IMR-90 (cell line): ENCODE data around the gene PRKG2. TPM values are rescaled to one million over a fixed set of nuclear protein-coding genes. Genes with fewer than 3 reads are reported as not detected.

ENCODE experiments used
- ATAC-seq: fragments of 200-7000 bp; cut with Tn5 transposase; 2 replicates; pipeline ENCODE4 v1.9.1; 2020; ENCODE audit warnings: low read depth, mild to moderate bottlenecking, moderate library complexity
- BruUV-seq: library from RNA; stranded (reverse); fragments of 400-500 nt; replicated peaks from 2 replicates; lab custom pipeline; 2021; lab: Mats Ljungman, UMichigan
- CTCF ChIA-PET: fragments of 300-600 bp; formaldehyde crosslinking; extraction: SDS; loops from one replicate; lab custom pipeline; 2021; ENCODE audit warnings: antibody characterized with exemption; lab: Yijun Ruan, JAX
- POLR2A ChIA-PET: fragments of 300-600 bp; sonication (Branson Sonifier 250); formaldehyde crosslinking; loops from one replicate; lab custom pipeline; 2022; ENCODE audit warnings: antibody characterized with exemption; ENCODE audit not compliant: unreplicated experiment; lab: Charles Lee
- DNase-seq: peaks from one replicate; pipeline ENCODE4 v3.0.0; 2013
- H2AFZ ChIP-seq: replicated peaks from 2 replicates; pipeline ENCODE3; 2013; ENCODE audit warnings: low read length, mild to moderate bottlenecking; ENCODE audit not compliant: poor library complexity
- H2AK5ac ChIP-seq: 2 replicates; pipeline ENCODE4 v1.6.1; 2013; ENCODE audit warnings: low read depth, low read length, inconsistent platforms
- H2AK9ac ChIP-seq: replicated peaks from 2 replicates; pipeline ENCODE3; 2013; ENCODE audit warnings: mild to moderate bottlenecking, low read depth, low read length, moderate library complexity; ENCODE audit not compliant: poor library complexity
- H2BK120ac ChIP-seq: 2 replicates; pipeline ENCODE4 v1.6.1; 2013; ENCODE audit warnings: low read depth, low read length, inconsistent platforms
- H2BK15ac ChIP-seq: 3 replicates; pipeline ENCODE4 v1.6.1; 2013; ENCODE audit warnings: low read depth, low read length, inconsistent platforms
- H2BK20ac ChIP-seq: 2 replicates; pipeline ENCODE4 v1.6.1; 2013; ENCODE audit warnings: low read depth, mild to moderate bottlenecking, inconsistent platforms, low read length, moderate library complexity
- H2BK5ac ChIP-seq: 2 replicates; pipeline ENCODE4 v1.6.1; 2013; ENCODE audit warnings: mild to moderate bottlenecking, low read depth, low read length, inconsistent platforms; ENCODE audit not compliant: poor library complexity, severe bottlenecking
- H3K14ac ChIP-seq: replicated peaks from 2 replicates; pipeline ENCODE4 v1.6.1; 2013; ENCODE audit warnings: low read depth, low read length, inconsistent platforms
- H3K18ac ChIP-seq: 2 replicates; pipeline ENCODE4 v1.6.1; 2013; ENCODE audit warnings: low read depth, low read length, control low read depth
- H3K23ac ChIP-seq: 2 replicates; pipeline ENCODE4 v1.6.1; 2013; ENCODE audit warnings: low read depth, low read length, inconsistent platforms
- H3K27ac ChIP-seq: 2 replicates; pipeline ENCODE4 v1.5.1; 2013; ENCODE audit warnings: mild to moderate bottlenecking, control low read depth, low read length; ENCODE audit not compliant: insufficient read depth
- H3K27me3 ChIP-seq: 2 replicates; pipeline ENCODE4 v1.6.1; 2013; ENCODE audit warnings: low read length; ENCODE audit not compliant: control insufficient read depth, insufficient read depth
- H3K36me3 ChIP-seq: 2 replicates; pipeline ENCODE4 v1.6.1; 2013; ENCODE audit warnings: low read length, mixed read lengths; ENCODE audit not compliant: control insufficient read depth, insufficient read depth
- H3K4ac ChIP-seq: 2 replicates; pipeline ENCODE4 v1.6.1; 2013; ENCODE audit warnings: low read depth, low read length, inconsistent platforms
- H3K4me1 ChIP-seq: 2 replicates; pipeline ENCODE4 v1.6.1; 2013; ENCODE audit warnings: low read length, mixed read lengths; ENCODE audit not compliant: control insufficient read depth, insufficient read depth
- H3K4me2 ChIP-seq: 2 replicates; pipeline ENCODE4 v1.6.1; 2013; ENCODE audit warnings: low read depth, mild to moderate bottlenecking, control low read depth, low read length, moderate library complexity
- H3K4me3 ChIP-seq: 2 replicates; pipeline ENCODE4 v1.5.1; 2013; ENCODE audit warnings: low read depth, mild to moderate bottlenecking, control low read depth, low read length, moderate library complexity; ENCODE audit not compliant: insufficient read depth
- H3K56ac ChIP-seq: 2 replicates; pipeline ENCODE4 v1.6.1; 2013; ENCODE audit warnings: low read length, inconsistent platforms; ENCODE audit not compliant: insufficient read depth; ENCODE audit errors: extremely low read depth
- H3K79me1 ChIP-seq, 2 experiments: 2 replicates each; pipeline ENCODE4 v1.6.1; 2013; ENCODE audit warnings: low read length in 2 of 2, inconsistent platforms in 1 of 2, low read depth in 1 of 2
- H3K9ac ChIP-seq: 2 replicates; pipeline ENCODE4 v1.6.1; 2013; ENCODE audit warnings: low read depth, low read length, control low read depth
- H3K9me1 ChIP-seq: 2 replicates; pipeline ENCODE4 v1.6.1; 2013; ENCODE audit warnings: low read length, inconsistent platforms; ENCODE audit not compliant: insufficient read depth
- H3K9me3 ChIP-seq: 2 replicates; pipeline ENCODE4 v1.6.1; 2013; ENCODE audit warnings: low read length; ENCODE audit not compliant: control insufficient read depth, insufficient read depth
- H4K20me1 ChIP-seq: 2 replicates; pipeline ENCODE4 v1.6.1; 2013; ENCODE audit warnings: low read length, inconsistent platforms; ENCODE audit not compliant: insufficient read depth
- H4K5ac ChIP-seq: 2 replicates; pipeline ENCODE4 v1.6.1; 2013; ENCODE audit warnings: mild to moderate bottlenecking, low read depth, low read length, control low read depth
- H4K8ac ChIP-seq, 2 experiments: 2 replicates each; pipeline ENCODE4 v1.6.1; 2013; ENCODE audit warnings: low read depth in 2 of 2, low read length in 2 of 2, control low read depth in 1 of 2, inconsistent platforms in 1 of 2
- H4K91ac ChIP-seq: 2 replicates; pipeline ENCODE4 v1.6.1; 2013; ENCODE audit warnings: low read depth, low read length, inconsistent platforms; ENCODE audit not compliant: insufficient read depth
- BHLHE40 ChIP-seq: fragments of 150-350 bp; IDR thresholded peaks from 2 replicates; pipeline ENCODE4 v1.6.1; 2016; ENCODE audit warnings: mild to moderate bottlenecking, low read depth, low read length
- CEBPB ChIP-seq: IDR thresholded peaks from 2 replicates; pipeline ENCODE4 v1.6.1; 2012; ENCODE audit warnings: low read depth, low read length, improper control_type of control experiment
- CHD1 ChIP-seq: IDR thresholded peaks from 2 replicates; pipeline ENCODE4 v1.6.1; 2012; ENCODE audit warnings: low read depth, low read length, improper control_type of control experiment
- FOS ChIP-seq: fragments of 150-350 bp; IDR thresholded peaks from 2 replicates; pipeline ENCODE4 v1.6.1; 2016; ENCODE audit warnings: low read depth, low read length
- MAFK ChIP-seq: IDR thresholded peaks from 2 replicates; pipeline ENCODE4 v1.6.1; 2012; ENCODE audit warnings: low read depth, low read length, improper control_type of control experiment
- MAZ ChIP-seq: IDR thresholded peaks from 2 replicates; pipeline ENCODE4 v1.6.1; 2012; ENCODE audit warnings: low read depth, mild to moderate bottlenecking, low read length, improper control_type of control experiment, moderate library complexity, borderline replicate concordance
- MXI1 ChIP-seq: IDR thresholded peaks from 2 replicates; pipeline ENCODE4 v1.6.1; 2012; ENCODE audit warnings: low read depth, mild to moderate bottlenecking, low read length, moderate library complexity, borderline replicate concordance
- NFE2L2 ChIP-seq: fragments of 150-350 bp; IDR thresholded peaks from 2 replicates; pipeline ENCODE4 v1.6.1; 2016; ENCODE audit warnings: low read depth, mild to moderate bottlenecking, low read length
- POLR2A ChIP-seq: IDR thresholded peaks from 2 replicates; pipeline ENCODE4 v1.6.1; 2012; ENCODE audit warnings: mild to moderate bottlenecking, low read depth, low read length
- RAD21 ChIP-seq: IDR thresholded peaks from 2 replicates; pipeline ENCODE4 v1.6.1; 2012; ENCODE audit warnings: low read length, improper control_type of control experiment
- RCOR1 ChIP-seq: IDR thresholded peaks from 2 replicates; pipeline ENCODE4 v1.6.1; 2012; ENCODE audit warnings: mild to moderate bottlenecking, low read length, improper control_type of control experiment; ENCODE audit not compliant: insufficient replicate concordance
- RFX5 ChIP-seq: IDR thresholded peaks from 2 replicates; pipeline ENCODE4 v1.8.0; 2012; ENCODE audit warnings: low read depth, mild to moderate bottlenecking, low read length, moderate library complexity
- SMC3 ChIP-seq: fragments of 150-350 bp; IDR thresholded peaks from 2 replicates; pipeline ENCODE4 v1.6.1; 2016; ENCODE audit warnings: low read depth, mild to moderate bottlenecking, antibody characterized with exemption, low read length, moderate library complexity
- WGBS, 2 experiments: methylation state at CpG; one replicate each; pipeline versions ENCODE4 v1.1.5 to v1.1.7; 2013; ENCODE audit warnings: missing lambda C conversion rate in 2 of 2; ENCODE audit not compliant: insufficient read length in 1 of 2; ENCODE audit errors: extremely low coverage in 2 of 2; 5-methylcytosine and 5-hydroxymethylcytosine counted together
- dilution Hi-C: fragments of 300-500 bp; cut with HindIII; formaldehyde crosslinking; loops from one replicate; pipeline ENCODE4 v1.14.3; 2018; ENCODE audit warnings: low sequenced_read_pairs; ENCODE audit not compliant: unreplicated experiment
- in situ Hi-C: fragments of 300-500 bp; cut with MboI; formaldehyde crosslinking; loops from 3 replicates; pipeline ENCODE4 v1.14.3; 2019; ENCODE audit warnings: low sequenced_read_pairs, inconsistent platforms, mixed read lengths
- intact Hi-C: fragments of 100-400 bp; cut with micrococcal nuclease; formaldehyde crosslinking; loops from 2 replicates; pipeline ENCODE4 v1.10.0; 2022
- polyA plus RNA-seq, 3 experiments: library from polyadenylated mRNA; depleted of rRNA; stranded (reverse); fragments of >200 nt; gene quantifications; 2 replicates each; pipeline ENCODE4 v1.2.3, GENCODE V29; 2012; ENCODE audit warnings: low replicate concordance in 1 of 3
- total RNA-seq: library from RNA; depleted of rRNA; stranded (reverse); fragments of >200 nt; gene quantifications from 2 replicates; pipeline ENCODE4 v1.2.3, GENCODE V29; 2012
- TF ChIP-seq, protein P1 (sequence below): fragments of 150-350 bp; IDR thresholded peaks from 2 replicates; pipeline ENCODE4 v1.6.1; 2017; ENCODE audit warnings: mild to moderate bottlenecking, antibody characterized with exemption, low read length, low read depth
- TF ChIP-seq, protein P2 (sequence below): fragments of 150-350 bp; IDR thresholded peaks from 2 replicates; pipeline ENCODE4 v1.6.1; 2016; ENCODE audit warnings: low read depth, mild to moderate bottlenecking, low read length, moderate library complexity, borderline replicate concordance
- TF ChIP-seq, protein P3 (sequence below): conservative IDR thresholded peaks from 2 replicates; pipeline ENCODE4 v1.5.1; 2012; ENCODE audit warnings: mild to moderate bottlenecking, low read depth, low read length, improper control_type of control experiment

PRKG2 gene
- total and polyA plus RNA-seq, 2 of the 4 experiments (the other 2 are of a cell fraction), result 0.44 to 2.0 TPM

DNA sequence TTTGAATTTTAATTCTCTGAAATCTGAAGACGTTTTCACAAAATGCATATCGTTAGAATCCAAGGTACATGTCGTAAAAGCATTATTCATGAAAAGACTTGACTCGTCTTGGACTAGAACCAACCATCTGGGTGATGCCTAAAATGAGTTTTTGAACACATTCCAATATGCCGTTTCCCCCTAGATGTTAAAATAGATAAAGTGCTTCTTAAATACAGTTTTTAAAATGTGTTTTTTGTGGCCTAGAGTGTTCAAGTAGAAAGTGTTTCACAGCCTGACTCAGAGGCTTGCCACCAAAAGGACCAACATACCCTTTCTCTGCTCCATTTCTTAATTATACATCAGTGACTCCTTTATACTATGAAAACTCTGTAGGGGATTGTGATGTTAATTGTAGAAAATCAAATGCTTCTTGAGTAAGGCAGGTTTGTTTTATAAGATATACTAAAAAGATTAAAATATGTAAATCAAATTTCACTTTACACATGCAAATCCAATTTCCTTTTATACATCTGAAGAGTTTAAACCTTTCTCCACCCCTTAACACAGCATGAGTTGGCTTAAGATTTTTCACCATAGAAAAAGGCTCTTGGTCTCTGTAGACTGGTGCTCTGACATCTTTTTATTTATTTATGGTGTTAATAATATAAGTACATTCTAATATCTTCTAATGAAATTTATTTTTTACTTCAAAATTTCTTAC, 48.4 kb downstream of the PRKG2 start:
- no peak for TF ChIP-seq RCOR1
- no peak for TF ChIP-seq CEBPB
- no peak for TF ChIP-seq MAZ
- TF ChIP-seq, protein P1, sequence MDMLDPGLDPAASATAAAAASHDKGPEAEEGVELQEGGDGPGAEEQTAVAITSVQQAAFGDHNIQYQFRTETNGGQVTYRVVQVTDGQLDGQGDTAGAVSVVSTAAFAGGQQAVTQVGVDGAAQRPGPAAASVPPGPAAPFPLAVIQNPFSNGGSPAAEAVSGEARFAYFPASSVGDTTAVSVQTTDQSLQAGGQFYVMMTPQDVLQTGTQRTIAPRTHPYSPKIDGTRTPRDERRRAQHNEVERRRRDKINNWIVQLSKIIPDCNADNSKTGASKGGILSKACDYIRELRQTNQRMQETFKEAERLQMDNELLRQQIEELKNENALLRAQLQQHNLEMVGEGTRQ, result no peak
- TF ChIP-seq BHLHE40, result no peak
- TF ChIP-seq, protein P2, sequence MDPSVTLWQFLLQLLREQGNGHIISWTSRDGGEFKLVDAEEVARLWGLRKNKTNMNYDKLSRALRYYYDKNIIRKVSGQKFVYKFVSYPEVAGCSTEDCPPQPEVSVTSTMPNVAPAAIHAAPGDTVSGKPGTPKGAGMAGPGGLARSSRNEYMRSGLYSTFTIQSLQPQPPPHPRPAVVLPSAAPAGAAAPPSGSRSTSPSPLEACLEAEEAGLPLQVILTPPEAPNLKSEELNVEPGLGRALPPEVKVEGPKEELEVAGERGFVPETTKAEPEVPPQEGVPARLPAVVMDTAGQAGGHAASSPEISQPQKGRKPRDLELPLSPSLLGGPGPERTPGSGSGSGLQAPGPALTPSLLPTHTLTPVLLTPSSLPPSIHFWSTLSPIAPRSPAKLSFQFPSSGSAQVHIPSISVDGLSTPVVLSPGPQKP, result no peak
- TF ChIP-seq, protein P3, sequence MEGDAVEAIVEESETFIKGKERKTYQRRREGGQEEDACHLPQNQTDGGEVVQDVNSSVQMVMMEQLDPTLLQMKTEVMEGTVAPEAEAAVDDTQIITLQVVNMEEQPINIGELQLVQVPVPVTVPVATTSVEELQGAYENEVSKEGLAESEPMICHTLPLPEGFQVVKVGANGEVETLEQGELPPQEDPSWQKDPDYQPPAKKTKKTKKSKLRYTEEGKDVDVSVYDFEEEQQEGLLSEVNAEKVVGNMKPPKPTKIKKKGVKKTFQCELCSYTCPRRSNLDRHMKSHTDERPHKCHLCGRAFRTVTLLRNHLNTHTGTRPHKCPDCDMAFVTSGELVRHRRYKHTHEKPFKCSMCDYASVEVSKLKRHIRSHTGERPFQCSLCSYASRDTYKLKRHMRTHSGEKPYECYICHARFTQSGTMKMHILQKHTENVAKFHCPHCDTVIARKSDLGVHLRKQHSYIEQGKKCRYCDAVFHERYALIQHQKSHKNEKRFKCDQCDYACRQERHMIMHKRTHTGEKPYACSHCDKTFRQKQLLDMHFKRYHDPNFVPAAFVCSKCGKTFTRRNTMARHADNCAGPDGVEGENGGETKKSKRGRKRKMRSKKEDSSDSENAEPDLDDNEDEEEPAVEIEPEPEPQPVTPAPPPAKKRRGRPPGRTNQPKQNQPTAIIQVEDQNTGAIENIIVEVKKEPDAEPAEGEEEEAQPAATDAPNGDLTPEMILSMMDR, result no peak
- TF ChIP-seq POLR2A, result no peak
- TF ChIP-seq NFE2L2, result no peak
- no peak for TF ChIP-seq SMC3
- no peak for TF ChIP-seq CHD1
- TF ChIP-seq RAD21, result no peak
- TF ChIP-seq MXI1, result no peak
- TF ChIP-seq RFX5, result no peak
- no peak for TF ChIP-seq FOS
- no peak for TF ChIP-seq MAFK
- DNase-seq (no peak), ATAC-seq (no peak)
- no peak overlapping the region for H2BK20ac ChIP-seq
- H3K4me3 ChIP-seq, result no peak overlapping the region
- no peak overlapping the region for H3K23ac ChIP-seq
- H4K91ac ChIP-seq, result no peak overlapping the region
- no peak overlapping the region for H4K5ac ChIP-seq
- no peak overlapping the region for H3K14ac ChIP-seq
- H2BK5ac ChIP-seq, result no peak overlapping the region
- dilution Hi-C loops, result no loop called here
- BruUV-seq, result no TSS peak
- no peak overlapping the region for H3K4ac ChIP-seq
- H4K8ac ChIP-seq, result no peak overlapping the region
- no peaks in the 10 kb centered on the region for H3K9me1 ChIP-seq
- no peak overlapping the region for H2AFZ ChIP-seq
- in situ Hi-C loops, result no loop called here
- no peak overlapping the region for H3K4me2 ChIP-seq
- no peaks in the 10 kb centered on the region for H4K20me1 ChIP-seq
- POLR2A ChIA-PET, result no interaction called here
- no peak overlapping the region for H3K18ac ChIP-seq
- no peaks in the 10 kb centered on the region; the same call in 1 of the 2 replicates for H3K36me3 ChIP-seq
- H2AK5ac ChIP-seq, result no peak overlapping the region
- H3K27me3 ChIP-seq, result no peaks in the 10 kb centered on the region
- no peak overlapping the region for H2BK15ac ChIP-seq
- intact Hi-C loops, result no loop called here
- peaks cover 1% of the 10 kb centered on the region for H3K4me1 ChIP-seq
- H3K9me3 ChIP-seq, result no peaks in the 10 kb centered on the region
- no peak overlapping the region for H2BK120ac ChIP-seq
- H3K27ac ChIP-seq, result no peak overlapping the region
- 40% methylated on average over 1 of the region's 5 CpGs; no CpG with 5 or more reads in 1 of the 2 experiments for WGBS, 2 experiments
- H2AK9ac ChIP-seq, result no peak overlapping the region
- CTCF ChIA-PET, result no interaction called here
- H3K9ac ChIP-seq, result no peak overlapping the region
- no peaks in the 10 kb centered on the region for H3K79me1 ChIP-seq
- H3K56ac ChIP-seq, result no peak overlapping the region
